ENCODE measurements around the gene FBXO38. TPM values are rescaled to one million over a fixed set of nuclear protein-coding genes. Genes with fewer than 3 reads are reported as not detected.

Gene FBXO38
- total and polyA plus RNA-seq, 2 of the 13 experiments (the other 11 are each of a cell fraction or from before 2014, with no cell fraction given): 24.8 to 35.9 TPM

DNA sequence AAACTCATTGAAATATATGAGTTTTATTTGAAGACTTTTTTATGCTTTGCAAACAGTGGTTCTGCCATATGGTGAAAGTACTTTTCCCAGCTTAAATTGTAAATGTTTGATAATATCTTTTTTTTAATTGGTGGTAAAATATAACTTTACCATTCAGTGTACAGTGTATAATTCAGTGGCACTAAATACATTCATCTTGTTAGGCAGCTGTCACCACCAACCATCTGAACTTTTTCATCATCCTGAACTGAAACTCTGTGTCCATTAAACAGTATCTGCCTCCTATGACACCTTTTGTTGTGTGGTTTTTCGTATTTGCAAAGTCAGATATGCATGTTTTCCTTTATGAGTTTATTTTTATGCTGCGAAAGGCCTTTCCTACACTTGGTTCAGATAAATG is 45.1 kb downstream of the FBXO38 start:
- peaks cover 12 to 52% of the 10 kb centered on the region in 2 experiments for H3K36me3 ChIP-seq (replicated peaks in 1 of 2; ENCODE audit: control insufficient read depth in 1 of 2, insufficient read depth in 2 of 2, low read length in 2 of 2)
- no peaks in the 10 kb centered on the region for H3K9me3 ChIP-seq (ENCODE audit: low read length)
- ATAC-seq (no peak), FAIRE-seq (no peak), DNase-seq (ENCODE audit: low spot score) (no peak)
- ChIA-PET POLR2A (no interaction called here), CTCF (ENCODE audit: low intra/inter-chr PET ratio, low total read pairs) (no interaction called here)
- no peak overlapping the region for H3K4me2 ChIP-seq (ENCODE audit: low read depth, low read length)
- WGBS (ENCODE audit: low lambda C conversion rate): 95% methylated on average over 2 of the region's 2 CpGs
- no peak overlapping the region for H2AFZ ChIP-seq (ENCODE audit: low read length)
- H3K4me1 ChIP-seq (ENCODE audit: insufficient read depth, low read length): no peaks in the 10 kb centered on the region
- H3K9ac ChIP-seq (ENCODE audit: insufficient read depth, low read depth, low read length): no peak overlapping the region
- H3K4me3 ChIP-seq (replicated peaks in 1 of 3; ENCODE audit: insufficient read depth in 1 of 3, low read depth in 2 of 3, low read length in 3 of 3): no peak overlapping the region
- H3K27ac ChIP-seq (ENCODE audit: extremely low read length, insufficient read depth, low read length): no peak overlapping the region
- intact Hi-C loops (cut with micrococcal nuclease; ENCODE audit: unreplicated experiment): no loop called here
- H3K27me3 ChIP-seq (ENCODE audit: control insufficient read depth in 1 of 2, insufficient read depth in 2 of 2, low read length in 2 of 2): no peaks in the 10 kb centered on the region
- no TSS peak for BruUV-seq (replicated peaks)
- no peaks in the 10 kb centered on the region for H4K20me1 ChIP-seq (ENCODE audit: insufficient read depth, low read length)
- no peaks in the 10 kb centered on the region for H3K79me2 ChIP-seq (ENCODE audit: insufficient read depth, low read length)
- in situ Hi-C loops (cut with HindIII; ENCODE audit: extremely low pct_ligation_motif_present, low pct_unique_long_range_greater_than_20kb): no loop called here
- TF ChIP-seq FOSL1 (CRISPR knock-in tag; IDR thresholded peaks at IDR 0.05; ENCODE audit: borderline replicate concordance) (no peak), ZNF766 (CRISPR knock-in tag; IDR thresholded peaks at IDR 0.05; ENCODE audit: borderline replicate concordance) (no peak), ZNF337 (CRISPR knock-in tag; IDR thresholded peaks at IDR 0.05; ENCODE audit: borderline replicate concordance, low read depth) (no peak), ELF3 (CRISPR knock-in tag; IDR thresholded peaks at IDR 0.05) (no peak), ZNF564 (CRISPR knock-in tag; IDR thresholded peaks at IDR 0.05) (no peak), FOXA1 (IDR thresholded peaks at IDR 0.05) (no peak), FOXA1 (CRISPR knock-in tag; IDR thresholded peaks at IDR 0.05) (no peak), ZBTB39 (CRISPR knock-in tag; IDR thresholded peaks at IDR 0.05) (no peak), ZNF441 (CRISPR knock-in tag; IDR thresholded peaks at IDR 0.05; ENCODE audit: borderline replicate concordance) (no peak), SP2 (CRISPR knock-in tag; IDR thresholded peaks at IDR 0.05) (no peak), ZMYM2 (CRISPR knock-in tag; IDR thresholded peaks at IDR 0.05) (no peak), HNRNPH1 (optimal IDR thresholded peaks at IDR 0.05; ENCODE audit: low read depth, low read length) (no peak), ZBTB42 (CRISPR knock-in tag; IDR thresholded peaks at IDR 0.05) (no peak), ZNF142 (CRISPR knock-in tag; IDR thresholded peaks at IDR 0.05) (no peak)
- TF ChIP-seq, protein P1, sequence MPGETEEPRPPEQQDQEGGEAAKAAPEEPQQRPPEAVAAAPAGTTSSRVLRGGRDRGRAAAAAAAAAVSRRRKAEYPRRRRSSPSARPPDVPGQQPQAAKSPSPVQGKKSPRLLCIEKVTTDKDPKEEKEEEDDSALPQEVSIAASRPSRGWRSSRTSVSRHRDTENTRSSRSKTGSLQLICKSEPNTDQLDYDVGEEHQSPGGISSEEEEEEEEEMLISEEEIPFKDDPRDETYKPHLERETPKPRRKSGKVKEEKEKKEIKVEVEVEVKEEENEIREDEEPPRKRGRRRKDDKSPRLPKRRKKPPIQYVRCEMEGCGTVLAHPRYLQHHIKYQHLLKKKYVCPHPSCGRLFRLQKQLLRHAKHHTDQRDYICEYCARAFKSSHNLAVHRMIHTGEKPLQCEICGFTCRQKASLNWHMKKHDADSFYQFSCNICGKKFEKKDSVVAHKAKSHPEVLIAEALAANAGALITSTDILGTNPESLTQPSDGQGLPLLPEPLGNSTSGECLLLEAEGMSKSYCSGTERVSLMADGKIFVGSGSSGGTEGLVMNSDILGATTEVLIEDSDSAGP (CRISPR knock-in tag; IDR thresholded peaks at IDR 0.05; ENCODE audit: borderline replicate concordance): no peak
- TF ChIP-seq, protein P2, sequence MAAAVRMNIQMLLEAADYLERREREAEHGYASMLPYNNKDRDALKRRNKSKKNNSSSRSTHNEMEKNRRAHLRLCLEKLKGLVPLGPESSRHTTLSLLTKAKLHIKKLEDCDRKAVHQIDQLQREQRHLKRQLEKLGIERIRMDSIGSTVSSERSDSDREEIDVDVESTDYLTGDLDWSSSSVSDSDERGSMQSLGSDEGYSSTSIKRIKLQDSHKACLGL (CRISPR knock-in tag; IDR thresholded peaks at IDR 0.05): no peak

All from HepG2 (cell line).